ENCODE data around the gene SLC22A23.

- TF ChIP-seq EP300 (IDR thresholded peaks at IDR 0.05; ENCODE audit: borderline replicate concordance) (no peak), RAD21 (IDR thresholded peaks at IDR 0.05; ENCODE audit: low read depth) (no peak), CEBPB (IDR thresholded peaks at IDR 0.05) (no peak), REST (IDR thresholded peaks at IDR 0.05; ENCODE audit: low read depth) (no peak), TAF1 (IDR thresholded peaks at IDR 0.05; ENCODE audit: low read depth) (no peak), MAX (IDR thresholded peaks at IDR 0.05) (no peak), TCF12 (IDR thresholded peaks at IDR 0.05; ENCODE audit: low read depth) (no peak), EGR1 (IDR thresholded peaks at IDR 0.05) (no peak)
These were observed 45.1 kb upstream of the SLC22A23 start for GRCh38 chr6:3501826-3502500.
